ENCODE data around the gene SLC66A2.
A peak's percentile ranks its signal among the peaks of the same experiment; 100 is the strongest.
"Not testable (repeated sequence)": the region's sequence is repeated elsewhere in the genome, so short reads cannot be mapped to it uniquely, and the experiment has no call there.

The SLC66A2 gene

DNA sequence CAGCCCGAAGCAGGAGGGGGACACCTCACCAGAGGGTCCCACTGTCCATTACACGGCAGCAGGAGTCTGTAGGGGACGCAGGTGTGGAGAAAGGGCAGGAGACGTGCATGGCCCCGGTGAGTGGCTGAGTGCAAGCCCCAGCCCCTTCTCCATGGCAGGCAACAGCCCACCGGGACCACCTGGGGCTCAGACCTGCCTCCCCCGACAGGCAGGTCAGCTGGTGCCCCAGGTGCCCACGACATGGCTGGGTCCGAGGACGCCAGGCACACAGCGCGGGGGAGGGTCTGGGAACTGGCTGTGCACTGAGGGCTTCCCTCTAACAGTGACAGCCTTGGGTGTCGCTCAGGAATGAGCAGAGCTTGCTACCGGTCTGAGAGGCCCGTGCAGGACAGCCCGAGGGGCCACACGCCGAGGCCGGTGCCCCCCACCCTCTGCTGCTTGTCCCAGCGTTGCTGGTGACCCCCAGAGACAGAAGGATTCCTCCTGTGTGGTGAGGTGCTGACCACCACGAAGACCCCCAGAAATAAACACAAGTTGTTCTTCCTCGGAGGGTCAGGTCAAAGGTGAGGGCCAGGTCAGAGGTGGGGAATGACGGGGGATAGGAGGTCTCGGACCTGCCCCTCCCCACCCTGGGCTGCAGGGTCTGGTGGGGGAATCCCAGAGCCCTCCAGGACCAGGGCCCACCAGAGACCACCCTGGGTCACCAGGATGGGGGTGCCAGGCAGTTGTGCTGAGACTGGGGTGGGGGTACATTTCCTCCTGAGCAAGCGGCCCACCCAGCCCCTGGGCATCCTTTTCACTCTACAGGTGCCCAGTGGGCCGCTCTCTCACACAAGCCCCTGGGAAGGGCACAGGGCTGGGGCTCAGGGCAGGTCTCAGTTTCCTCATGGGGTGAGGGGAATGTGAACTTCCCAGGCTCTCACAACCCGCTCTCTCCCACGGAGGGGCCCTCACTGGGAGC is 50.6 kb downstream of the SLC66A2 start:
- DNase-seq: no peak

DNA sequence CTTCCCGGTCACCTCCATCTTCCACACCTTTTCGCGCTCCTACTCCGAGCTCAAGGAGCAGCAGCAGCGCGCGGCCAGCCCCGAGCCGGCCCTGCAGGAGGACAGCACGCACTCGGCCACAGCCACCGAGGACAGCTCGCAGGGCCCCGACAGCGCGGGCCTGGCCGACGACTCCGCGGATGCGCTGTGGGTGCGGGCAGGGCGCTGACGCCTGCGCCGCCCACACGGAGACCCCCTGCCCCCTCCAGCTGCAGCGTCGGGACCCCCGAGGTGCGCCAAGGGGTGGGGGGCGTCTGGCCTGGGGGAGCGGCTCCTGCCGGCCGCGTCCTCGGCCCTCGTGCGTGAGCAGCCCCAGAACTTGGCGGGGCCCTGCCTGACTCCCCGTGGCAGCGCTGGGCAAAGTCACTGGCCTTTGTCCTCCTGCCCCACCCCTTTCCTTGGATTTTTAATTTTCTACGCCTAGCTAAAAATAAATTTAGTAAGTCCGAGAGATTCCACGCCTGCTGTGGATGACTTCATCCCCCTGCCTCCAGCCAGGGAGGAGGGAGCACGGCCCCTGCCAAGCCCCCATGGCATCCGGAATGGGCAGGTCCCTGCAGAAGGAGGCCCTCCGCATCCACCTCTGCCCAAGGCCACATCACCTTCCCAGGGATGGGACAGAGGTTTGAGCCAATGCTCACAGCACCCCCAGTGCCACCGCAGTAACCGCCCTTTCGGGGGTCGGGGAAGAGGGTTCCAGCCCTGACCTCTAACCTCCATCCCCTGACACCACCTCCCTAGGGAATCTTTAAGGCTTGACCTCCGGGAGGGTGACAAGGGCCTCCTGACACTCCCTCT is 51.6 kb downstream of the SLC66A2 start:
- DNase-seq: no peak

DNA sequence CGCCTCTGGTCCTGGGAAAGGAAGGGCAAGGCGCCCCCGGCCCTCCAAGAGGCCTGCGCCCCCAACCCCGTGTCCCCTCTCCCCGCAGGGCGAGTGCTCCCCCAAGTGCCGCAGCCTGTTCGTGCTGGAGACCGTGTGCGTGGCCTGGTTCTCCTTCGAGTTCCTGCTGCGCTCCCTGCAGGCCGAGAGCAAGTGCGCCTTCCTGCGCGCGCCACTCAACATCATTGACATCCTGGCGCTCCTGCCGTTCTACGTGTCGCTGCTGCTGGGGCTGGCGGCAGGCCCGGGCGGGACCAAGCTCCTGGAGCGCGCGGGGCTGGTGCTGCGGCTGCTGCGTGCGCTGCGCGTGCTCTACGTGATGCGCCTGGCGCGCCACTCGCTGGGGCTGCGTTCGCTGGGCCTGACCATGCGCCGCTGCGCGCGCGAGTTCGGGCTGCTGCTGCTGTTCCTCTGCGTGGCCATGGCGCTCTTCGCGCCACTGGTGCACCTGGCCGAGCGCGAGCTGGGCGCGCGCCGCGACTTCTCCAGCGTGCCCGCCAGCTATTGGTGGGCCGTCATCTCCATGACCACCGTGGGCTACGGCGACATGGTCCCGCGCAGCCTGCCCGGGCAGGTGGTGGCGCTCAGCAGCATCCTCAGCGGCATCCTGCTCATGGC is 52.4 kb downstream of the SLC66A2 start:
- no peak for DNase-seq

DNA sequence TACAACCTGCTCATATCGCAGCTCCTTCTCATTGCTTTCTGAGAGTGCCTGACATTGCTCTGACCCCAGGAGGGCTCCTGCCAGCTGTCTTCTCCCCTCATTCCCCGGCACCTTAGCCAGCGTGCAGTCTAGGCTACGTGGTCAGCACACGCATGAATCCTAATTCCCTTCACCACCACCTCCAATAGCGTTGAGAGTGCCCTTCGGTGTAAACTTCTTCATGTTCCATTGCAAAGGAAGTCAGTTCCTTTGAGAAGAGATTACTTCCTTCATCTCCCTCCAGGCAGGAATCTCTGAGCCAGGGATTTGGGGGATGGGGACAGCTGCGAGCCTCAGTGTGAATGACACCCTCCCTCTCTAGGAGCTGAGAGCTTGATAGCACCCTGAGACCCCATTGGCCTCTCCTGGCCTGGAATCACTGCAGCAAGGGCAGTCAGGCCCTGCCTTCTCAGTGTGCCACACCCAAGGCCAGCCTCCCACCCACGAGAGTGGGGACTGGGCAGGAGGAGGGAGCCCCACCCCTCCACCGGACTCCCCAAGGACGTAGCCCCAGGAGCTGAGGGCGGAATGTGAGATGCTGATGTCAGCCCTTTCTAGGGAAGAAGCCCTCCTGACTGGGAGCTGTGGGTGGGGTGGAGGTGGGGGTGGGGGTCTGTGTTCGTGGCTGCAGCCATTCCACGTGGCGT is 53.4 kb downstream of the SLC66A2 start:
- peak; percentile 6 for DNase-seq

DNA sequence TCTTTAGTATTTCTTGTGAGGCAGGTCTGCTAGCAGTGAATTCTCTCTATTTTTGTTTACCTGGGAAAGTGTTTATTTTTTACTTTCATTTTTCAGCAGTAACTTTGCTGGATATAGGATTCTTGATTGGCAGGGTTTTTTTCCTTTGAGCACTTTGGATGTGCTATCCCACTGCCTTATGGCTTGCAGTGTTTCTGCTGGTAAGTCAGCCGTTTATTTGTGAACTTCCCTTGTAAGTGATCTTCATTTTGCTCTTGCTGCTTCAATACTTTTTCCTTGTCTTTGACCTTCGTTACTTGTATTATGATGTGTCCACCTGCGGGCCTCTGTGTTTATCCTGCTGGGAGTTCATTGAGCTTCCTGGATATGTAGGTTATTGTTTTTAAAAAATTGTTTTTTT is 54.7 kb downstream of the SLC66A2 start:
- DNase-seq: no peak

DNA sequence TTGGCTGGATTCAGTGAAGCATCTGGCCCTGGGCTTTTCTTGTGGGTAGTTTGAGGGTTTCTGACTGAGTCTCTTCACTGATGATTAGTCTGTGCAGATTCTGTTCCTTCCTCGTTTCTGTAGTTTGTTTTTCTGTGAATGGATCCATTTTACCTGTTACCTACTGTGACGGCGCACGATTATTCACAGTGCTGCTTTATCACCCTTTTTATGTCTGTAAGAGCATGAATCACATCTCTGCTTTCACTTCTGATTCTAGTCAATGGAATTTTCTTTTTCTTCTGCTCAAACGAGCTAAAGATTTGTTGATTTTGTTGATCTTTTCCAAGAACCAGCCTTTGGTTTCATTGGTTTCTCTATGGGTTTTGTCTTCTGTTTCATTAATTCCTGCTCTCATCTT is 60.8 kb downstream of the SLC66A2 start:
- DNase-seq: no peak

DNA sequence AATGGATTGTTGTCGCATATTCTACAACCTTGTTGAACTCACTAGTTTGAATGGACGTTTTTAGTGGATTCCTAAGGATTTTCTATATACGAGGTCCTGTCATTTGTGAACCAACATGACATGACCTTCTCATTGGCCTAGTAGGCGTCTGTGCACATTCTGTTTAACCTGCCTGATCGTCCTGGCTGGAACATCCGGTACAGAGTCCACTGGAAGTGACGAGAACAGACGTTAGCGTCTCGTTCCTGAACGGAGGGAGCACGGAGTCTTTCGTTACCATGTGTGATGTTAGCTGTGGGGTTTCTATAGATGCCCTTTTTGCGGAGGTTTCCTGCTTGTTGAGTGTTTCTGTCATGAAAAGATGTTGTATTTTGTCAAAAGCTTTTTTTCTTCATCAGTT is 61.9 kb downstream of the SLC66A2 start:
- no peak for DNase-seq

DNA sequence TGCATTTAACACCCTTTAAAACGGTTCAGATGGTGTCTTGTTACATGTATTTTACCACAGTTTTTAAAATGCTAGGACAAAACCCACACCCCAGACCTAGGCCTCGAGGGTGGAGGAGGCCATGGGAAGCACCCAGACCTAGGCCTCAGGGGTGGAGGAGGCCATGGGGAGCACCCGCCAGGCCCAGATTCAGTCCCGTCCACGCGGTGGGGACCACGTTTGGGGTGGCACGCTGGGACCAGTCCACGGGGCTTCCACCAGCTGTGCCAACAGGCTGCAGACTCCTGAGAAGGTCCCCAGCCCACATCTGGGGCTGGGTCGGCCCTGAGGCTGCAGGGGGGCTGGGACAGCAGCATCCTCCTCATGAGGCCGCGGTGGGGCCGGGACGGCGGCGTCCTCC is 63.4 kb downstream of the SLC66A2 start:
- peak; percentile 12 for DNase-seq

DNA sequence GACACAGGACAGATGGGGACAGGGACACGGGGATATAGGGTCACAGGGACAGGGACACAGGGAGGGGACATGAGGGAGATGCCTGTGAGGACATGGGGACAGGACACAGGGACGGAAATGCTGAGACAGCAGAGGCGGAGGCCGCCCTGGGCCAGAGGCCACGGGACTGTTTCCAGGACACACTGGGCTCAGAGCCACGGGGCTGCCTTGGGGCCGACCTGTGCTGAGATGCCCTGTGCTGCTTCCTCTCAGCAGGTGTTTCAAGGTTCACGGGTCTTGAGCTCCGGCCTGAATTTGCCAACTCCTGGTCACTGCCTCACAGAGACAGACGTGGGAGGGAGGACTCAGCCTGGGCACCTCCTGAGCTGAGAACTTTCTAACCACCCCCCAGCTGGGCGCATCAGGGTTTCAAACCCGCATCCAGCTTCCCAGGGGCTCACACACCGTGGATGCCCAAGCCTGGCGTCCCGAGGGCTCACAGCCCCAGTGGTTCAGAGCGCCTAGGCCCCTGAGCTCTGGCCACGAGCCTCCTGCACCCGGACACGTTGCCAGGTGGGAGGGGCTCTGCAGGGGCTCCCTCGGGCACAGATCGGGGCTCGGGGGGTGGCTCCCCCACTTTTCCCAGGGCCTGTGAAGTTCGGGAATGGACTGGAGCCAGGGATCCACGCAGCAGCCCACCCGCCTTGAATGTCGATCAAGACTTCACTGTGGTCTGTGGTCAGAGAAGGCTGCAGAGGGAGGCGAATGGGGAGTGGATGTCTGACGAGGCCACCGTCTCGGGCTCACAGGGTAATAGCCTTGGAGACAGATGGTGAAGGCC is 64.1 kb downstream of the SLC66A2 start:
- peak; percentile 15 for DNase-seq

DNA sequence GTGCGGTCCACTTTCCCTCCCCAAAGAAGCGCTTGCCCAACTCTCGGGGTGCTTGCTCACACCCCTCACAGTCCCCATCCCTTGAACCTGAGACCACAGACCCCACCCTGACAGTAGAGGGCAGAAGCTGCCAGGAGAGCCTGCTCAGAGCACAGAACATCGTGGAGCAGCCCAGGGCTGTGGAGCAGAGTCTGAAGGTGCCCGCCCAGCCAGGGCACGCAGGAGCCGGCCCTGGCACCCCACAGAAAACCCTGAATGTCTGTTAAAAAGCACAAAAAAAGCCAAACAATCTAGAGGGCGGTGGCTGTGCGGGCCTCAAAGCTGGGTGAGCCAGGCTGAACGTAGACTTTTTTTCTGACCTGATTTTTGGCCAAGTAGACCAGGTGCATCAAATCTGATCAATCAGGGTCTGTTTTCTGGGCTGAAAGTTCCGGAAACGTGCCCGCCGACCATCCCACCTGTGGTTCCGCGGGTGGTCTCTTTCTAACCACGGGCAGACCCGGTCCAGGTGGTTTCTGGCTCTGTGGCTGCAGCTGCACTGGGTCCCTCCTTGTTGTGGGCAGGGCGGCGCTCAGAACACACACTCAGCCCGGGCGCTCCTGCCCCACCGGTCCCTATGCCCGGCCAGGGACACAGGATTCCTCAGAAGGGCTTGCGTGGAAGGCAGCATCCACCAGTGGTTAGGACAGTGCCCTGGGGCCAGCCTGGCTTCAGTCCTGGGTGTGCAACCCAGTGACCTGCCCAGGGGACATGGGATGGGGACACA is 66.3 kb downstream of the SLC66A2 start:
- peak; percentile 16 for DNase-seq

DNA sequence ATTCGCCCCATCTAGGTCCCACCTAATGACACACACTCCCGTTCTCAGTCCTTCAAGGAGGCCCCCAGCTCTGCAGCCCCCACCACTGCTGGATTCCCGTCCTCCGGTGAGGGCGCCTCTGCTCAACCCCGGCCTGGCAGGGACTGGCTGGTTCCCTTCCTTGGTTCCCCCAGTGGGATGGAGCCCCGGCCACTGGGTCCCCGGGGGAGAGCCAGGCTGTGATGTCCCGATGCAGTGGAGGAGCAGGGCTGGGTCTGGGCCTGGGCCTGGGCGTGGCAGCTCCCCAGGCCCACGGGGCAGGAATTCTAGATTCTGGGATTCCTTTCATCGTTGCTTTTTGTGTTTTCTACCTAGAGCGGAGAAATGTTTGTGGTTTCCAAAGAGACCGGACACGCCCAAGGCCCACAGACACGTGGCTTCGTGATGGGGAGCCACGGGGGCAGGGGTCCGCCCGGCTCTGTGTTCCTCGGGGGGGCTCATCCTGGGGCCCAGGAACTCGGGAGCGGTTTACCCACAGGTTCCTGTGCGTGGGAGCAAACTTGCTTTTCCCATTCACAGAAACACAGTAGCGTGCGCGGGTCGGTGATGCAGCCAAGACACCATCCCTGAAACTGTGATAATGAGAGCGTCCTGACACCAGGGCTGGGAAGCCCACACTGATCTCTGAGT is 67.0 kb downstream of the SLC66A2 start:
- DNase-seq: peak; percentile 14

DNA sequence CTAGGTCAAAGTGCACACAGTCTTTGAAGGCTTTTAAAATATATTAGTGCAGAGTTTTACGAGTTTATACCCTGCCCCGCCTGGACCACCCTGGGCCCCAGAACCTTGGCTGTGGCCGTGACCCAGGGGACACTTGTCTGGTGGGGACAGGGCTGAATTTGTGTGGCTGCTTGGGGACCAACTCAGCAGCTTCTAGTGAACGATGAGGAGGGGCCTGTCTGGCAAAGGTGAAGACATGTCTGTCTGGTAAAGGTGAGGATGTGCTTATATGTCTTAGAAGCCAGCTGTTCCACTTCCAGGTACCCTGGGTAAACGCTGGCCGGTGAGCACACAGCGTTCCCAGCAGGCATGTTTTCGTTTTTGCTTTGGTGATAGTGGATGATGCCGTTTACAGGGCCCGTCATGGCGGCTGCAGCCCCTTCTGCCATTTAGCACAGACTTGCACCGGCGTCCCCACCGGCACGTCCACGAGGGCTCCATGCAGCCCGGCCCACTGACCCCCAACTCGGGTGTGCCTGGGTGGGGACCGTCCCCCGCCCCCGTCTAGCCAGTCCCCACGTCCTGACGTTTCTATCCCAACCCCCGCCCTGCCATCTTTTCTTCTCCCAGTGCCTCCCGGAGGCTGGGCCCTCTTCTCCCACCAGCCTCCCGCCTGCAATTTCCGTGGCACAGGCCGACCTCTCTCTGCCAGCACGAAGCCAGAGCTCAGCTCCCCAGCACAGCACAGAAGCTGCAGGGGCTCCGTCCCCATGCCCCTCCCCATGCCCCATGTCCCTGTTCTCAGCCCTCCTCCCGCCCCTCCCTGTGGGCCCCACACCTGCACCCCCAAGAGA is 67.8 kb downstream of the SLC66A2 start:
- peak; percentile 8 for DNase-seq

DNA sequence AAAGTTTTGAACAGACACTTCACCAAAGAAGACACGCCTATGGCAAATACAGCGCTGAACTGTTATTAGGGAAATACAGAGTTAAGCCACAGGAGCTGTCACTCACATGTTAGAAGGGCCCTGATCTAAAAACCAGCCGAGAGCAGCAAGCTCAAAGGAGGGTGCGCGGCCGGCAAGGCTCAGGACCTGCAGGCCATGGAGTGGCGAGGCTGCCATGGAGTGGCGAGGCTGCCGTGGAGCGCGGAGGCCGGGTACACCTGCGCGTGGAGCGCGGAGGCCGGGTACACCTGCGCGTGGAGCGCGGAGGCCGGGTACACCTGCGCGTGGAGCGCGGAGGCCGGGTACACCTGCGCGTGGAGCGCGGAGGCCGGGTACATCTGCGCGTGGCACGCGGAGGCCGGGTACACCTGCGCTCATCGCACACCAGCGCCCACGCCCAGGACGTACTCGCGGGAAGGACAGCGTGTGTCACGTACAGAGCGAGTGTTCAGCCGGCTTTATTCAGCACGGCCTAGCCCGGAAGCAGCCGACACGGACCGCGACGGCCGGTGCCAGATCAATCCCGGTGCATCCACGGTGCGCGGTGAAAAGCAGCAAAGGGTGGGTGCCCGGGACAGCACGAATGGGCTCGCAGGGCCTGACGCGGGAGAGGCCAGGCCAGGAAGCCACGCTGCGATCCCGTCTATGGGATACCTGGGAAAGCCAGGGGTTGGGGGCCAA is 68.8 kb downstream of the SLC66A2 start:
- DNase-seq: no peak

DNA sequence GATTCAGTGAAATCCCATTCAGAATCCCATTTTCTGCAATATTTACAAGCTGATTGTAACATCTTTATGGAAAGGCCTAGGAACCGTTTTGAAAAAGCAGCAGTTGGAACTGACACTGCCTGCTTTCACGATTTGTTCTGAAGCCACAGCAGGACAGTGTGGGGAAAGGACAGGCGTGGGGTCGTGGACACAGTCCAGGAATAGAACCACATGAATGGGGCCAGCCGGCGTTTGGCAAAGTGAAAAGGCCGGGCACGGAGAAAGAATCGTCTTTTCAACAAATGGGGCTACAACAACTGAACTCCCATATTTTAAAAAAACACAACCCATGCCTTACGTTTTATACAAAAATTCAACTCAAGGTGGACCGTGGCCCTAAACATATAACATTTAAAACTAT is 69.8 kb downstream of the SLC66A2 start:
- DNase-seq: no peak

DNA sequence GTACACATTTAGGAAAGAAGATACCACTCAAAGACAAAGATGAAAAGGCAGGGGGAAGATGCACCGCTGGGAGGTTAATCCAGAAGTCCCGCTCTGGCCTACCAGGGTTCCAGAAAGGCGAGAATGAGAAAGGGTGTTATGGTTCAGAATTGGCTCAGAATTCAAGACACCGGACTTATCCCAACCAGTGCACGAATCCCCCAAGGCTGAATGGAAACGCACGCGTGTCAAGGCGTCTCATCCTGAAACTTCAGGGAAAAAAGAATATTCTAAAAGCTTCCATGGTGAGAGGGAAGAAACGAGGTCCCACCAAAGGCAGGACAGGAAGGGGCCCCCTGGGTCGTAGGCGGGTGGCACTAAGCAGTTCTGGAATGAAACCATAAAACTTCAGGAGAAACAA is 71.9 kb downstream of the SLC66A2 start:
- peak; percentile 4 for DNase-seq

DNA sequence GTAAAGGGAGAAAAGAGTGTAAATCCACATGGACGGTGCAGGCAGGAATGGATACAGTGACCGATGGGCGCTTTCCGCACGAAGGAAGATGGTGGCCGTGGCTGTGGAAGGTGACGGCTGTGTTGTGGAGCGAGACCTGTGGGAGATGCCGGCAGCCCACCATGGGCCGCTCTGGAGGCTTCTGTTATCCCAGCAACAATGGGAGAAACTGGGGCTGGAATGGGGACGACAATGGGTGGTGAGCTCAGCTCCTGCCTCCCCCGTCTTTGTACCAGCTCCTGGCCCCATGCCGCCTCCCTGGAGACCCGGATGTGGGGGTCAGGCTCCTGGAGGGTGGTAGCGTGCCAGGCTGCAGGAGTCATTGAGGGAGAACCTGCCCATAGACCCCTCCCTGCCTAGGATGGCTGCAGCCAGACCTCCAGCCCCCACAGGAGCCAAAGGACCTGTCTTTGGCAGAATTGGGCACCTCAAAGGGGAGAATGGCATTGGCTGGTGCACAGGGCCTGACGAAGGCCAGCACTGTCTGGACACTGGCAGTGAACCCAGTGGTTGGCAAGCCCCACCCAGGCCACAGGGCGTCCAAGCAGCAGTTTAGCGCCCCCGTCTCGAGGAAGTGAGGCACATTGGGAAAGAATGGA is 72.6 kb downstream of the SLC66A2 start:
- peak; percentile 13 for DNase-seq

DNA sequence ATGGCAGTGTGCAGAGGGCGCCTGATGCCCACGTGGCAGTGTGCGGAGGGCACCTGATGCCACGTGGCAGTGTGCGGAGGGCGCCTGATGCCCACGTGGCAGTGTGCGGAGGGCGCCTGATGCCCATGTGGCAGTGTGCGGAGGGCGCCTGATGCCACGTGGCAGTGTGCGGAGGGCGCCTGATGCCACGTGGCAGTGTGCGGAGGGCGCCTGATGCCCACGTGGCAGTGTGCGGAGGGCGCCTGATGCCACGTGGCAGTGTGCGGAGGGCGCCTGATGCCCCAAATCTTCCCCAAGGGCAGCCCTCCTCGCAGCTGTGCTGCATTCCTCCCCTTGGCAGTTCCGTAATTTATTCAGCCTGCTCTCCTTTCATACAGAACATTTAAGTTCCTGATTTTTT is 73.2 kb downstream of the SLC66A2 start:
- not testable (repeated sequence) for DNase-seq

Measured in left hindlimb (tissue), 1 donor.